ENCODE measurements around the gene MAN1A1.

DNA sequence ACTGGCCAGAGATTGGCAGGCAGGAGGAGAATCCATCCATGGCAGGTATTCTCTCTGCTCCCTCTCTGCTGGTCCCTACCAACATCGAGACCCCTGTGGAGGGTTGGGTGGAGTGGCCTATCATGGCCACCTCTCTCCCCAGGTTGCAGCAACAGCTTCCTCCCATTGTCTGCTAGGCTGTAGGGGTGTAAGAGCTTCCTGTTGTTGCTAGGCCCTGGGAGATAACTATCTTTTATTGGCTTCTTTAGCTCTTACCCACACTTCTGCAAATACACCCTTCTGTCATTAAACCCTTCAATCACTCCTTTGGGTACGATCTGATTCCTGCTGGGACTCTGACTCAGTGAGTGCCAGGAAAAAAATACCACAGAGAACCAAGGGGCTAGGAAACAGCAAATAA, 204.4 kb downstream of the MAN1A1 start:
- TF ChIP-seq, protein P1, sequence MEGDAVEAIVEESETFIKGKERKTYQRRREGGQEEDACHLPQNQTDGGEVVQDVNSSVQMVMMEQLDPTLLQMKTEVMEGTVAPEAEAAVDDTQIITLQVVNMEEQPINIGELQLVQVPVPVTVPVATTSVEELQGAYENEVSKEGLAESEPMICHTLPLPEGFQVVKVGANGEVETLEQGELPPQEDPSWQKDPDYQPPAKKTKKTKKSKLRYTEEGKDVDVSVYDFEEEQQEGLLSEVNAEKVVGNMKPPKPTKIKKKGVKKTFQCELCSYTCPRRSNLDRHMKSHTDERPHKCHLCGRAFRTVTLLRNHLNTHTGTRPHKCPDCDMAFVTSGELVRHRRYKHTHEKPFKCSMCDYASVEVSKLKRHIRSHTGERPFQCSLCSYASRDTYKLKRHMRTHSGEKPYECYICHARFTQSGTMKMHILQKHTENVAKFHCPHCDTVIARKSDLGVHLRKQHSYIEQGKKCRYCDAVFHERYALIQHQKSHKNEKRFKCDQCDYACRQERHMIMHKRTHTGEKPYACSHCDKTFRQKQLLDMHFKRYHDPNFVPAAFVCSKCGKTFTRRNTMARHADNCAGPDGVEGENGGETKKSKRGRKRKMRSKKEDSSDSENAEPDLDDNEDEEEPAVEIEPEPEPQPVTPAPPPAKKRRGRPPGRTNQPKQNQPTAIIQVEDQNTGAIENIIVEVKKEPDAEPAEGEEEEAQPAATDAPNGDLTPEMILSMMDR (conservative IDR thresholded peaks at IDR 0.05; ENCODE audit: low read depth, low read length) = no peak
- TF ChIP-seq, protein P2, sequence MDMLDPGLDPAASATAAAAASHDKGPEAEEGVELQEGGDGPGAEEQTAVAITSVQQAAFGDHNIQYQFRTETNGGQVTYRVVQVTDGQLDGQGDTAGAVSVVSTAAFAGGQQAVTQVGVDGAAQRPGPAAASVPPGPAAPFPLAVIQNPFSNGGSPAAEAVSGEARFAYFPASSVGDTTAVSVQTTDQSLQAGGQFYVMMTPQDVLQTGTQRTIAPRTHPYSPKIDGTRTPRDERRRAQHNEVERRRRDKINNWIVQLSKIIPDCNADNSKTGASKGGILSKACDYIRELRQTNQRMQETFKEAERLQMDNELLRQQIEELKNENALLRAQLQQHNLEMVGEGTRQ (IDR thresholded peaks at IDR 0.05; ENCODE audit: low read depth, low read length) = no peak
- no peak for TF ChIP-seq FOS (IDR thresholded peaks at IDR 0.05; ENCODE audit: low read depth, low read length)
- no peak for TF ChIP-seq RFX5 (IDR thresholded peaks at IDR 0.05; ENCODE audit: low read depth, low read length)
- no peak for TF ChIP-seq RCOR1 (IDR thresholded peaks at IDR 0.05; ENCODE audit: insufficient replicate concordance, low read length)
